HepG2 (cell line): Measurements from ENCODE around the gene CHKA. TPM values are rescaled to one million over a fixed set of nuclear protein-coding genes. Genes with fewer than 3 reads are reported as not detected.

Experiments
- BATF2 ChIP-seq: sonication (generic); formaldehyde crosslinking; IDR thresholded peaks from 2 replicates; pipeline ENCODE4 v1.8.0; 2022; ENCODE audit warnings: mild to moderate bottlenecking, missing genetic modification reagents, moderate library complexity
- HNRNPL ChIP-seq: fragments of 200-400 bp; formaldehyde crosslinking; IDR thresholded peaks from 2 replicates; pipeline ENCODE4 v1.6.1; 2017; ENCODE audit warnings: mild to moderate bottlenecking, low read depth, low read length
- HOXA9 ChIP-seq: sonication (generic); formaldehyde crosslinking; IDR thresholded peaks from 2 replicates; pipeline ENCODE4 v1.8.1; 2022; ENCODE audit warnings: missing genetic modification reagents, mild to moderate bottlenecking, moderate library complexity, borderline replicate concordance
- IKZF1 ChIP-seq: fragments of 450-650 bp; IDR thresholded peaks from 2 replicates; pipeline ENCODE4 v1.7.1; 2016
- MBD4 ChIP-seq: IDR thresholded peaks from 2 replicates; pipeline ENCODE4 v1.6.1; 2012; ENCODE audit warnings: low read length, inconsistent platforms, borderline replicate concordance
- MBNL3 ChIP-seq: fragments of 250-450 bp; sonication (Bioruptor Pico); conservative IDR thresholded peaks from 2 replicates; pipeline ENCODE4 v1.8.0; 2022; ENCODE audit warnings: mild to moderate bottlenecking, inconsistent platforms
- RBM22 ChIP-seq: fragments of 200-400 bp; formaldehyde crosslinking; optimal IDR thresholded peaks from 2 replicates; pipeline ENCODE3; 2017; ENCODE audit warnings: mild to moderate bottlenecking, low read length, moderate library complexity
- RNF219 ChIP-seq: sonication (generic); formaldehyde crosslinking; IDR thresholded peaks from 2 replicates; pipeline ENCODE4 v1.5.0; 2020; ENCODE audit warnings: mild to moderate bottlenecking, missing genetic modification reagents
- STAG1 ChIP-seq: sonication (generic); formaldehyde crosslinking; IDR thresholded peaks from 2 replicates; pipeline ENCODE4 v1.4.0; 2020; ENCODE audit warnings: missing genetic modification reagents
- TCF7 ChIP-seq: sonication (generic); IDR thresholded peaks from 2 replicates; pipeline ENCODE4 v1.6.1; 2016; ENCODE audit warnings: antibody characterized with exemption, low read depth
- TIGD3 ChIP-seq: sonication (generic); formaldehyde crosslinking; IDR thresholded peaks from 2 replicates; pipeline ENCODE4 v1.5.1; 2020; ENCODE audit warnings: mild to moderate bottlenecking, missing genetic modification reagents, borderline replicate concordance
- YY1 ChIP-seq: IDR thresholded peaks from 2 replicates; pipeline ENCODE4 v1.6.1; 2011; ENCODE audit warnings: low read length, low read depth, moderate library complexity, mild to moderate bottlenecking; ENCODE audit not compliant: insufficient read depth, insufficient replicate concordance
- ZBTB7A ChIP-seq: sonication (generic); formaldehyde crosslinking; IDR thresholded peaks from 2 replicates; pipeline ENCODE4 v1.8.0; 2022; ENCODE audit warnings: mild to moderate bottlenecking, missing genetic modification reagents
- ZFP41 ChIP-seq: sonication (generic); formaldehyde crosslinking; IDR thresholded peaks from 2 replicates; pipeline ENCODE4 v1.4.0; 2020; ENCODE audit warnings: mild to moderate bottlenecking, missing genetic modification reagents, borderline replicate concordance
- ZNF24 ChIP-seq: fragments of 450-650 bp; IDR thresholded peaks from 2 replicates; pipeline ENCODE4 v1.6.1; 2017; ENCODE audit warnings: antibody characterized with exemption, mild to moderate bottlenecking
- ZNF558 ChIP-seq: sonication (generic); formaldehyde crosslinking; IDR thresholded peaks from 2 replicates; pipeline ENCODE4 v1.9.0; 2022; ENCODE audit warnings: mild to moderate bottlenecking, missing genetic modification reagents, borderline replicate concordance
- ZNF766 ChIP-seq: sonication (generic); formaldehyde crosslinking; IDR thresholded peaks from 2 replicates; pipeline ENCODE4 v1.5.0; 2020; ENCODE audit warnings: missing genetic modification reagents, borderline replicate concordance
- ZSCAN9 ChIP-seq: IDR thresholded peaks from 2 replicates; pipeline ENCODE4 v1.6.1; 2016; ENCODE audit warnings: borderline replicate concordance
- polyA plus RNA-seq, 8 experiments: library from polyadenylated mRNA; depleted of rRNA in 3 of 8; stranded (reverse) in 7 of 8; unstranded in 1 of 8; fragments of >200 nt; fragmentation: Illumina TruSeq in 4 of 8; extraction: Trizol in 4 of 8; gene quantifications; 2 replicates each; pipeline versions ENCODE4 v1.2.1 to v1.2.3, GENCODE V29; 2011 to 2016; ENCODE audit warnings: low read depth in 4 of 8, missing spikeins in 1 of 8, mixed read lengths in 1 of 8; ENCODE audit not compliant: insufficient read depth in 1 of 8
- total RNA-seq, 5 experiments: library from RNA; depleted of rRNA; stranded (reverse); fragments of >200 nt; fragmentation: Illumina TruSeq; extraction: Trizol; gene quantifications; 2 replicates each; pipeline ENCODE4 v1.2.3, GENCODE V29; 2016; ENCODE audit warnings: low read depth in 1 of 5
- TF ChIP-seq, protein P1 (sequence below): sonication (generic); formaldehyde crosslinking; conservative IDR thresholded peaks from 2 replicates; pipeline ENCODE4 v1.4.0; 2020; ENCODE audit warnings: missing genetic modification reagents
- TF ChIP-seq, protein P2 (sequence below): sonication (generic); formaldehyde crosslinking; IDR thresholded peaks from 2 replicates; pipeline ENCODE4 v1.4.0; 2020; ENCODE audit warnings: low read depth, mild to moderate bottlenecking, missing genetic modification reagents

The CHKA gene
- total and polyA plus RNA-seq, 2 of the 13 experiments (the other 11 are each of a cell fraction or from before 2014, with no cell fraction given) = 71.6 to 92.7 TPM

DNA sequence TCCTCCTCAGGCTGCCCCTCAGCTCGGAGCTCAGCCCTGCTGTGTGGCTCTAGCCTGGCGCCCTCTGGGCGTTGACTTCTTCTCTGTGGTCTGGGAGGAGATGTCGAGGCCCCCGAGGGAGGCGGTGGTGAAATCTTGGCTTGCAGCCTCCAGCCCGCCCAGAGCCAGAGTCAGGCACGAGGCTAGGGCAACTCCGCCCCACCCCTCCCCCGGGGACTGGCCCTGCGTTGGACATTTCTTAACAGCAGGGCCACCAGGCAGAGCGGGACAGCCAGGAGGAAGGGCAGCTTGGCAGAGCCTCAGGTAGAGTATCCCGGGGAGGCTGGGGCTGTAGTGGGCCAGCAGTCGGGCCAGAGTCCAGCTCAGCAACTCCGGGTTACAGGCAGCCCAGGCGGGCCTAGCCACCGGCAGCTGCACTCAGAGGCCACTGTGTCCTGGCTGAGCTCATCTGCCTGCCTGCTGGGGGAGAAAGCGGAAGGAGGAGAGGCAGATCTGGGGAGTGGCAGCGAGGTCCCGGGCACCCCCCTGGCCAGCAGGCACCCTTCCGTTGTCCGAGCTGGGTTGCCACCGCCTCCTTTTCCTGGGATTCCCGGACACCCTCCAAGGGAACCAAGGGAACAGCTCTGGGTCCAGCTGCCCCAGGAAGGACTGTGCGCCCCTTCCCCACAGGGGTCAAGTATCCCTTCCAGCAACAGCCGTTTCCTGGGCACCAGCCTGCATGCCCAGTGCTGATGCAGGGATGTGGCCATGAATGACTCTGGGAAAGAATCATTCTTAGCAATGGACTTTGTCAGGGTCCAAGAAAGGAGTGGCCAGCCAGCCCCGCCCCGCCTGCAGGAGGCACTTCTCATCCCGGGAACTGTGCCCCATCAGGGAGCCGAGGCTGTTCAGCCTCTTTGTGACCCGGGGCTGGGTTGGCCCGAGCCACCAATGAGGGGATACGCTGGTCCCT lies 110.8 kb downstream of the CHKA start, which contains the start of gene ALDH3B1 (continued):
- TF ChIP-seq RNF219 (CRISPR knock-in tag) (no peak), ZSCAN9 (CRISPR knock-in tag) (peak; percentile 18; the same call in 1 of the 2 replicates), YY1 (no peak), STAG1 (CRISPR knock-in tag) (peak; percentile 2; the same call in 1 of the 2 replicates), BATF2 (CRISPR knock-in tag) (no peak), MBD4 (no peak), MBNL3 (CRISPR knock-in tag) (no peak), ZBTB7A (peak; percentile 44), TCF7 (no peak), RBM22 (no peak), HNRNPL (peak; percentile 93), ZNF558 (CRISPR knock-in tag) (no peak), IKZF1 (no peak), HOXA9 (CRISPR knock-in tag) (no peak), TIGD3 (CRISPR knock-in tag) (no peak), ZNF24 (no peak), ZNF766 (CRISPR knock-in tag) (peak; percentile 22; the same call in 1 of the 2 replicates), ZFP41 (CRISPR knock-in tag) (no peak)
- TF ChIP-seq, protein P1, sequence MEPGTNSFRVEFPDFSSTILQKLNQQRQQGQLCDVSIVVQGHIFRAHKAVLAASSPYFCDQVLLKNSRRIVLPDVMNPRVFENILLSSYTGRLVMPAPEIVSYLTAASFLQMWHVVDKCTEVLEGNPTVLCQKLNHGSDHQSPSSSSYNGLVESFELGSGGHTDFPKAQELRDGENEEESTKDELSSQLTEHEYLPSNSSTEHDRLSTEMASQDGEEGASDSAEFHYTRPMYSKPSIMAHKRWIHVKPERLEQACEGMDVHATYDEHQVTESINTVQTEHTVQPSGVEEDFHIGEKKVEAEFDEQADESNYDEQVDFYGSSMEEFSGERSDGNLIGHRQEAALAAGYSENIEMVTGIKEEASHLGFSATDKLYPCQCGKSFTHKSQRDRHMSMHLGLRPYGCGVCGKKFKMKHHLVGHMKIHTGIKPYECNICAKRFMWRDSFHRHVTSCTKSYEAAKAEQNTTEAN (CRISPR knock-in tag) = no peak
- TF ChIP-seq, protein P2, sequence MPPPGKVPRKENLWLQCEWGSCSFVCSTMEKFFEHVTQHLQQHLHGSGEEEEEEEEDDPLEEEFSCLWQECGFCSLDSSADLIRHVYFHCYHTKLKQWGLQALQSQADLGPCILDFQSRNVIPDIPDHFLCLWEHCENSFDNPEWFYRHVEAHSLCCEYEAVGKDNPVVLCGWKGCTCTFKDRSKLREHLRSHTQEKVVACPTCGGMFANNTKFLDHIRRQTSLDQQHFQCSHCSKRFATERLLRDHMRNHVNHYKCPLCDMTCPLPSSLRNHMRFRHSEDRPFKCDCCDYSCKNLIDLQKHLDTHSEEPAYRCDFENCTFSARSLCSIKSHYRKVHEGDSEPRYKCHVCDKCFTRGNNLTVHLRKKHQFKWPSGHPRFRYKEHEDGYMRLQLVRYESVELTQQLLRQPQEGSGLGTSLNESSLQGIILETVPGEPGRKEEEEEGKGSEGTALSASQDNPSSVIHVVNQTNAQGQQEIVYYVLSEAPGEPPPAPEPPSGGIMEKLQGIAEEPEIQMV (CRISPR knock-in tag) = no peak
